GM19467 (cell line): ENCODE measurements around the gene HDHD3.
A peak's percentile ranks its signal among the peaks of the same experiment; 100 is the strongest.
"Not testable (repeated sequence)": the region's sequence is repeated elsewhere in the genome, so short reads cannot be mapped to it uniquely, and the experiment has no call there.

Experiments
- ATAC-seq: cut with Tn5 transposase; IDR thresholded peaks from one replicate; pipeline ENCODE4 v1.9.1; 2021; ENCODE audit warnings: mild to moderate bottlenecking, moderate library complexity; ENCODE audit not compliant: unreplicated experiment

Gene HDHD3

GRCh38 chr9:113376634-113377567 is at the start of gene HDHD3:
Gene HDHD3, minus strand, starts transcription at chr9:113376986. Its CDS starts 2,632 bp downstream, at chr9:113374354.
- peak; percentile 77 for ATAC-seq

- no peak for ATAC-seq
Measured at GRCh38 chr9:113425072-113425471, 48.3 kb upstream of the HDHD3 start.

GRCh38 chr9:113421726-113422125 is 44.9 kb upstream of the HDHD3 start:
- ATAC-seq, result no peak

GRCh38 chr9:113417370-113417769 is 40.6 kb upstream of the HDHD3 start:
- no peak for ATAC-seq

- ATAC-seq, result peak; percentile 92
Measured at GRCh38 chr9:113416149-113416721, 39.4 kb upstream of the HDHD3 start.

- peak; percentile 87 for ATAC-seq
Measured at GRCh38 chr9:113410207-113410864, 33.5 kb upstream of the HDHD3 start, which contains the start of the genes C9orf43 and POLE3. Gene C9orf43, plus strand, starts transcription at chr9:113410747. Its CDS starts 2,747 bp downstream, at chr9:113413494. Gene POLE3, minus strand, starts transcription at chr9:113410675. Its CDS starts 382 bp downstream, at chr9:113410293.

- ATAC-seq, result no peak
Measured at GRCh38 chr9:113409883-113410206, 33.1 kb upstream of the HDHD3 start.

GRCh38 chr9:113409481-113409880 is 32.7 kb upstream of the HDHD3 start:
- ATAC-seq, result no peak

GRCh38 chr9:113406873-113407511 is 30.2 kb upstream of the HDHD3 start:
- not testable (repeated sequence) for ATAC-seq

- not testable (repeated sequence) for ATAC-seq
Measured at GRCh38 chr9:113406353-113406752, 29.6 kb upstream of the HDHD3 start.

GRCh38 chr9:113403646-113404045 is 26.9 kb upstream of the HDHD3 start:
- no peak for ATAC-seq

GRCh38 chr9:113401027-113401792 is 24.4 kb upstream of the HDHD3 start, which contains the start of gene ALAD:
Gene ALAD, minus strand, starts transcription at chr9:113401284. Its CDS starts 7,725 bp downstream, at chr9:113393559.
- ATAC-seq, result peak; percentile 99

GRCh38 chr9:113399646-113400200 is 22.9 kb upstream of the HDHD3 start:
- ATAC-seq, result no peak

- no peak for ATAC-seq
Measured at GRCh38 chr9:113398796-113399195, 22.0 kb upstream of the HDHD3 start.

GRCh38 chr9:113397203-113397631 is 20.4 kb upstream of the HDHD3 start:
- no peak for ATAC-seq

GRCh38 chr9:113395000-113395861 is 18.4 kb upstream of the HDHD3 start:
- no peak for ATAC-seq

GRCh38 chr9:113393281-113393680 is 16.5 kb upstream of the HDHD3 start:
- no peak for ATAC-seq

- no peak for ATAC-seq
Measured at GRCh38 chr9:113391917-113392316, 15.1 kb upstream of the HDHD3 start.
